K562 (cell line): ENCODE results near the gene EMC8. TPM values are rescaled to one million over a fixed set of nuclear protein-coding genes. Genes with fewer than 3 reads are reported as not detected.

ENCODE experiments used
- ATAC-seq: fragments of 200-7000 bp; cut with Tn5 transposase; 3 replicates; pipeline ENCODE4 v1.9.1; 2020; ENCODE audit warnings: moderate library complexity
- BruUV-seq: library from RNA; stranded (reverse); fragments of 400-500 nt; replicated peaks from 2 replicates; lab custom pipeline; 2021; lab: Mats Ljungman, UMichigan
- CTCF ChIA-PET: fragments of 300-600 bp; formaldehyde crosslinking; extraction: SDS; loops from one replicate; lab custom pipeline; 2021; ENCODE audit warnings: low intra/inter-chr PET ratio; lab: Yijun Ruan, JAX
- POLR2A ChIA-PET: fragments of 300-600, 350-650 bp; sonication (Branson Sonifier 250); formaldehyde crosslinking; extraction: SDS; loops from one replicate; lab custom pipeline; 2021; ENCODE audit warnings: antibody characterized with exemption, inconsistent platforms; lab: Yijun Ruan, JAX
- DNase-seq, 4 experiments: peaks; one replicate each; pipeline versions ENCODE4 v3.0.0 to v3.0.0-alpha.2; 2011 to 2018; ENCODE audit warnings: low spot score in 3 of 4, mixed read lengths in 3 of 4; ENCODE audit errors: extremely low read depth in 1 of 4
- FAIRE-seq: peaks from 2 replicates; lab custom pipeline; 2011; peaks lifted over from hg19 to GRCh38; lab: Jason Lieb, UNC
- H2AFZ ChIP-seq: 2 replicates; pipeline ENCODE4 v1.6.0; 2011; ENCODE audit warnings: low read depth, low read length, control low read depth, inconsistent platforms
- H3K27ac ChIP-seq: fragments of 200-600 bp; 3 replicates; pipeline ENCODE4 v1.8.0; 2011; ENCODE audit warnings: low read depth, mild to moderate bottlenecking, control low read depth, inconsistent platforms, low read length, moderate library complexity, mixed read lengths; ENCODE audit errors: extremely low read depth
- H3K27me3 ChIP-seq, 2 experiments: fragments of 300-600 bp in 1 of 2; 2 replicates in 1 of 2; 3 replicates in 1 of 2; pipeline versions ENCODE4 v1.6.0 to v1.8.0; 2011; ENCODE audit warnings: inconsistent platforms in 2 of 2, low read length in 2 of 2, mild to moderate bottlenecking in 1 of 2, mixed read lengths in 1 of 2, moderate library complexity in 1 of 2; ENCODE audit not compliant: control insufficient read depth in 2 of 2, insufficient read depth in 2 of 2
- H3K36me3 ChIP-seq: fragments of 300-600 bp; 3 replicates; pipeline ENCODE4 v1.8.0; 2011; ENCODE audit warnings: mild to moderate bottlenecking, low read length, inconsistent platforms; ENCODE audit not compliant: control insufficient read depth, insufficient read depth
- H3K4me1 ChIP-seq, 2 experiments: fragments of 200-600 bp in 1 of 2; replicated peaks in 1 of 2; 2 replicates in 1 of 2; 3 replicates in 1 of 2; pipeline versions ENCODE4 v1.5.1 to v1.8.0; 2011; ENCODE audit warnings: inconsistent platforms in 2 of 2, low read length in 2 of 2, mild to moderate bottlenecking in 1 of 2, mixed read lengths in 1 of 2, moderate library complexity in 1 of 2; ENCODE audit not compliant: control insufficient read depth in 2 of 2, insufficient read depth in 2 of 2
- H3K4me2 ChIP-seq: 2 replicates; pipeline ENCODE4 v1.6.1; 2011; ENCODE audit warnings: low read length, control low read depth, inconsistent platforms, mixed read lengths; ENCODE audit not compliant: insufficient read depth
- H3K4me3 ChIP-seq: fragments of 200-600 bp; sonication (generic), shearing (Covaris generic); 2 replicates; pipeline ENCODE4 v1.5.1; 2016; ENCODE audit warnings: control low read depth, inconsistent platforms
- H3K79me2 ChIP-seq: fragments of 200-600 bp; 3 replicates; pipeline ENCODE4 v1.8.0; 2011; ENCODE audit warnings: low read length, inconsistent platforms; ENCODE audit not compliant: control insufficient read depth, insufficient read depth
- H3K9ac ChIP-seq, 2 experiments: 2 replicates each; pipeline versions ENCODE4 v1.6.0 to v1.6.1; 2011; ENCODE audit warnings: low read depth in 2 of 2, low read length in 2 of 2, control low read depth in 1 of 2, inconsistent platforms in 1 of 2, mild to moderate bottlenecking in 1 of 2, mixed read lengths in 1 of 2; ENCODE audit not compliant: insufficient read depth in 1 of 2
- H3K9me1 ChIP-seq: one replicate; pipeline ENCODE4 v1.6.0; 2011; ENCODE audit warnings: inconsistent platforms, mild to moderate bottlenecking, low read length, moderate library complexity; ENCODE audit not compliant: control insufficient read depth, insufficient read depth
- H3K9me3 ChIP-seq: replicated peaks from 2 replicates; pipeline ENCODE4 v1.5.1; 2011; ENCODE audit warnings: low read depth, low read length, inconsistent platforms; ENCODE audit not compliant: control insufficient read depth, insufficient read depth
- H4K20me1 ChIP-seq: replicated peaks from 2 replicates; pipeline ENCODE4 v1.6.1; 2011; ENCODE audit warnings: low read length, inconsistent platforms, mixed read lengths; ENCODE audit not compliant: control insufficient read depth, insufficient read depth
- DLX4 ChIP-seq: fragments of 250-450 bp; sonication (Bioruptor Pico); IDR thresholded peaks from 2 replicates; pipeline ENCODE4 v1.6.1; 2021; ENCODE audit warnings: mild to moderate bottlenecking
- GATA2 ChIP-seq: sonication (generic); formaldehyde crosslinking; IDR thresholded peaks from 2 replicates; pipeline ENCODE4 v1.4.0; 2020; ENCODE audit warnings: mild to moderate bottlenecking, missing genetic modification reagents
- PHTF2 ChIP-seq: fragments of 250-450 bp; sonication (Bioruptor Pico); IDR thresholded peaks from 2 replicates; pipeline ENCODE4 v1.5.0; 2021; ENCODE audit warnings: mild to moderate bottlenecking
- PREB ChIP-seq: sonication (generic); formaldehyde crosslinking; IDR thresholded peaks from 2 replicates; pipeline ENCODE4 v1.8.1; 2023; ENCODE audit warnings: mild to moderate bottlenecking, missing genetic modification reagents
- RERE ChIP-seq: sonication (generic); formaldehyde crosslinking; IDR thresholded peaks from 2 replicates; pipeline ENCODE4 v1.8.0; 2023; ENCODE audit warnings: missing genetic modification reagents, mild to moderate bottlenecking, borderline replicate concordance
- WGBS: fragments of 100-300 bp; shearing (Covaris generic); methylation state at CpG from one replicate; pipeline ENCODE4 v1.1.6; 2016; ENCODE audit warnings: low coverage, mixed read lengths; ENCODE audit not compliant: insufficient coverage; ENCODE audit errors: missing lambda C conversion rate; 5-methylcytosine and 5-hydroxymethylcytosine counted together
- in situ Hi-C: fragments of 300-500 bp; cut with MboI; formaldehyde crosslinking; loops from 4 replicates; pipeline ENCODE4 v1.15.0; 2018; ENCODE audit warnings: inconsistent platforms, mixed read lengths
- intact Hi-C: fragments of 100-400 bp; cut with micrococcal nuclease; formaldehyde crosslinking; loops from 2 replicates; pipeline ENCODE4 v1.14.2; 2022
- polyA plus RNA-seq, 8 experiments: library from polyadenylated mRNA; depleted of rRNA in 4 of 8; stranded (reverse) in 5 of 8; unstranded in 3 of 8; fragments of >200 nt; fragmentation: Nextera tagmentation in 2 of 8; fragmentation: Illumina TruSeq in 1 of 8; extraction: Ambion mirVana in 2 of 8; extraction: Trizol in 1 of 8; gene quantifications; 2 replicates each; pipeline versions ENCODE4 v1.2.1 to v1.2.3, GENCODE V29; 2011 to 2014; ENCODE audit warnings: inconsistent platforms in 1 of 8, missing spikeins in 1 of 8
- total RNA-seq, 7 experiments: library from RNA; depleted of rRNA in 6 of 7; stranded (reverse); fragments of >200 nt in 6 of 7; fragmentation: Illumina TruSeq in 2 of 7; extraction: Trizol in 2 of 7; gene quantifications; 2 replicates each; pipeline versions ENCODE4 v1.2.1 to v1.2.3, GENCODE V29; 2011 to 2021; ENCODE audit warnings: low replicate concordance in 1 of 7
- TF ChIP-seq, protein P1 (sequence below), 2 experiments: fragments of 450-650 bp in 1 of 2; sonication (generic) in 1 of 2; formaldehyde crosslinking; conservative IDR thresholded peaks; 2 replicates each; pipeline versions ENCODE4 v1.4.0 to v1.8.1; 2020 to 2022; ENCODE audit warnings: mild to moderate bottlenecking in 1 of 2, missing genetic modification reagents in 1 of 2
- TF ChIP-seq, protein P2 (sequence below): fragments of 450-650 bp; formaldehyde crosslinking; IDR thresholded peaks from 2 replicates; pipeline ENCODE4 v1.4.0; 2020; ENCODE audit warnings: mild to moderate bottlenecking, mixed read lengths

Gene EMC8
- total and polyA plus RNA-seq, 9 of the 15 experiments (the other 6 are each of a cell fraction or from before 2014, with no cell fraction given): 11.4 to 81.8 (median 48.6) TPM

DNA sequence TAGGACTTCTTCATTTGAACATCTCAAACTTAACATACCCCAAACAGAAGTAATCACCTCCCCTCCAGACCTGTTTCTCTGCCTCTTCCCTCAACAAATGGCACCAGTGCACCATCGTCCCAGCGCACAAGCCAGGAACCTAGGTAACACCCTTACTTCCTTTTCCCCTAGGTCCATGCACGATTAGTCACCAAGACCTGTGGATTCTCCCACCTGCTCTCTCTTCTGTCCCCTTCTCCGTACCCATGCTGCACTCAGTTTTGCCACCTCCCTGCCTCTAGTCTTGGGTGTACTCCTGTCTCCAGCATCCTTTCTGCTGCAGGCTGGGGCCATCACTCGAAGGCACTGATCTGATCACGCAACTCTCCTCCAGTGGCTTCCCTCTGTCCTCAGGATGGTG is 3.2 kb downstream of the EMC8 start:
- no TSS peak for BruUV-seq
- 96% methylated on average over 6 of the region's 6 CpGs for WGBS

More for the DNA sequence above, 3.2 kb downstream of the EMC8 start:
- ChIA-PET POLR2A (interaction anchor here (1.9 kb wide), 1 partner anchor 9 kb away, joined by 7 read pairs; no protein-coding TSS in a partner anchor), CTCF (no interaction called here)
- Histone ChIP-seq H3K9ac (peak overlapping the region in 1 of 2 experiments; percentile 47; a peak in 1 of 4 replicates), H3K4me2 (no peak overlapping the region), H3K4me1 (peaks cover 10 to 13% of the 10 kb centered on the region in 2 experiments; a peak in 4 of 5 replicates), H3K27me3 (no peaks in the 10 kb centered on the region), H3K9me3 (no peaks in the 10 kb centered on the region), H4K20me1 (peaks cover 12% of the 10 kb centered on the region; the same call in 1 of the 2 replicates), H3K36me3 (peaks cover 71% of the 10 kb centered on the region), H3K27ac (no peak overlapping the region), H3K9me1 (peaks cover 8% of the 10 kb centered on the region), H3K79me2 (peaks cover 100% of the 10 kb centered on the region), H3K4me3 (no peak overlapping the region), H2AFZ (no peak overlapping the region)
- DNase-seq (no peak), FAIRE-seq (no peak), ATAC-seq (no peak)
- in situ Hi-C loops (no loop called here), intact Hi-C loops (no loop called here)
- TF ChIP-seq PREB (CRISPR knock-in tag): no peak
- TF ChIP-seq DLX4 (CRISPR knock-in tag): no peak
- TF ChIP-seq, protein P1, sequence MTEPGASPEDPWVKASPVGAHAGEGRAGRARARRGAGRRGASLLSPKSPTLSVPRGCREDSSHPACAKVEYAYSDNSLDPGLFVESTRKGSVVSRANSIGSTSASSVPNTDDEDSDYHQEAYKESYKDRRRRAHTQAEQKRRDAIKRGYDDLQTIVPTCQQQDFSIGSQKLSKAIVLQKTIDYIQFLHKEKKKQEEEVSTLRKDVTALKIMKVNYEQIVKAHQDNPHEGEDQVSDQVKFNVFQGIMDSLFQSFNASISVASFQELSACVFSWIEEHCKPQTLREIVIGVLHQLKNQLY (CRISPR knock-in tag; conservative IDR thresholded peaks at IDR 0.05): no peak
- TF ChIP-seq RERE (CRISPR knock-in tag): no peak
- TF ChIP-seq GATA2: no peak
- TF ChIP-seq, protein P2, sequence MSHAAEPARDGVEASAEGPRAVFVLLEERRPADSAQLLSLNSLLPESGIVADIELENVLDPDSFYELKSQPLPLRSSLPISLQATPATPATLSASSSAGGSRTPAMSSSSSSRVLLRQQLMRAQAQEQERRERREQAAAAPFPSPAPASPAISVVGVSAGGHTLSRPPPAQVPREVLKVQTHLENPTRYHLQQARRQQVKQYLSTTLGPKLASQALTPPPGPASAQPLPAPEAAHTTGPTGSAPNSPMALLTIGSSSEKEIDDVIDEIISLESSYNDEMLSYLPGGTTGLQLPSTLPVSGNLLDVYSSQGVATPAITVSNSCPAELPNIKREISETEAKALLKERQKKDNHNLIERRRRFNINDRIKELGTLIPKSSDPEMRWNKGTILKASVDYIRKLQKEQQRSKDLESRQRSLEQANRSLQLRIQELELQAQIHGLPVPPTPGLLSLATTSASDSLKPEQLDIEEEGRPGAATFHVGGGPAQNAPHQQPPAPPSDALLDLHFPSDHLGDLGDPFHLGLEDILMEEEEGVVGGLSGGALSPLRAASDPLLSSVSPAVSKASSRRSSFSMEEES (CRISPR knock-in tag): no peak
- no peak for TF ChIP-seq PHTF2 (CRISPR knock-in tag)
